Adrenal gland (tissue), 12 donors: ENCODE data around the gene PLEKHG4B. TPM values are rescaled to one million over a fixed set of nuclear protein-coding genes. Genes with fewer than 3 reads are reported as not detected.
A peak's percentile ranks its signal among the peaks of the same experiment; 100 is the strongest.

Source experiments
- DNase-seq, 7 donors: peaks; one replicate each; pipeline ENCODE4 v3.0.0-alpha.2; 2019 to 2020
- H3K27ac ChIP-seq, 5 donors: fragments of 200-600 bp; sonication (generic) in 4 of 5; 1 replicate in 3 of 5; 2 replicates in 2 of 5; pipeline versions ENCODE4 v1.5.1 to v1.8.0; 2016 to 2020; ENCODE audit warnings: mild to moderate bottlenecking in 1 of 5
- H3K27me3 ChIP-seq: fragments of 200-600 bp; 2 replicates; pipeline ENCODE4 v1.8.0; 2021
- H3K36me3 ChIP-seq, 2 donors: fragments of 200-600 bp; replicated peaks in 1 of 2; 1 replicate in 1 of 2; 2 replicates in 1 of 2; pipeline versions ENCODE4 v1.5.1 to v1.8.0; 2018 to 2022
- H3K4me1 ChIP-seq, 2 donors: fragments of 200-600 bp; replicated peaks in 1 of 2; 1 replicate in 1 of 2; 2 replicates in 1 of 2; pipeline versions ENCODE4 v1.5.1 to v1.8.0; 2018 to 2021
- H3K4me3 ChIP-seq, 4 donors: fragments of 200-600 bp; sonication (generic) in 3 of 4; one replicate each; pipeline ENCODE4 v1.5.1; 2016 to 2018
- H3K9me3 ChIP-seq, 3 donors: fragments of 200-600 bp; sonication (generic) in 1 of 3; replicated peaks in 1 of 3; 1 replicate in 2 of 3; 2 replicates in 1 of 3; pipeline versions ENCODE4 v1.5.1 to v1.8.0; 2016 to 2021
- POLR2A ChIP-seq, 2 donors: fragments of 450-650 bp; IDR thresholded peaks; one replicate each; pipeline ENCODE4 v1.6.1; 2017; ENCODE audit warnings: antibody characterized with exemption in 2 of 2, mild to moderate bottlenecking in 2 of 2, moderate library complexity in 1 of 2
- WGBS, 4 donors: extraction: QIAGEN DNeasy Blood & Tissue Kit in 2 of 4; methylation state at CpG; one replicate each; pipeline versions ENCODE4 v1.1.5 to v1.1.7; 2013 to 2017; 5-methylcytosine and 5-hydroxymethylcytosine counted together
- intact Hi-C, 2 donors: fragments of 100-400 bp; cut with DNase I; formaldehyde crosslinking; loops; one replicate each; pipeline versions ENCODE4 v1.14.1 to v1.15.0; 2022 to 2023
- polyA plus RNA-seq, 3 donors: library from polyadenylated mRNA; stranded (reverse); fragments of 200-250 nt in 2 of 3; fragments of 350-450 nt in 1 of 3; fragmentation: Illumina TruSeq in 1 of 3; extraction: RNeasy Lipid Tissue Mini Kit (QIAGEN cat#74804) in 1 of 3; gene quantifications; one replicate each; pipeline ENCODE4 v1.2.3, GENCODE V29; 2013 to 2014
- total RNA-seq, 9 donors: library from RNA; depleted of rRNA in 4 of 9; stranded (reverse); fragments of >200 nt in 4 of 9; fragments of 120-200 nt in 1 of 9; fragmentation: NEBNext Ultra II Directional in 1 of 9; extraction: Animal tissue kit (Norgen Biotek cat#: 25700) in 1 of 9; gene quantifications; one replicate each; pipeline versions ENCODE4 v1.1.0 to v1.2.4, GENCODE V29; 2013 to 2023
- TF ChIP-seq, protein P1 (sequence below), 6 experiments: fragments of 450-650 bp in 4 of 6; fragments of 200-600 bp in 2 of 6; sonication (generic) in 1 of 6; IDR thresholded peaks; 1 replicate in 5 of 6; 2 replicates in 1 of 6; pipeline versions ENCODE4 v1.5.1 to v1.8.0; 2016 to 2021; ENCODE audit warnings: antibody characterized with exemption in 6 of 6, mild to moderate bottlenecking in 2 of 6, moderate library complexity in 1 of 6
- donor health status: healthy with polysubstance abuse.
- donor health status: Bipolar disorder and iron deficiency.
- donor health status: DM: yes; HTN: yes; CAD: no.
- donor health status: DM: no; HTN: no; CAD: no.
- donor health status: DM: no; HTN: no; CAD: no.
- donor health status: DM: yes; HTN: yes; CAD: no.

PLEKHG4B gene
- total and polyA plus RNA-seq, 12 donors = 0.03 to 3.4 (median 0.12) TPM

DNA sequence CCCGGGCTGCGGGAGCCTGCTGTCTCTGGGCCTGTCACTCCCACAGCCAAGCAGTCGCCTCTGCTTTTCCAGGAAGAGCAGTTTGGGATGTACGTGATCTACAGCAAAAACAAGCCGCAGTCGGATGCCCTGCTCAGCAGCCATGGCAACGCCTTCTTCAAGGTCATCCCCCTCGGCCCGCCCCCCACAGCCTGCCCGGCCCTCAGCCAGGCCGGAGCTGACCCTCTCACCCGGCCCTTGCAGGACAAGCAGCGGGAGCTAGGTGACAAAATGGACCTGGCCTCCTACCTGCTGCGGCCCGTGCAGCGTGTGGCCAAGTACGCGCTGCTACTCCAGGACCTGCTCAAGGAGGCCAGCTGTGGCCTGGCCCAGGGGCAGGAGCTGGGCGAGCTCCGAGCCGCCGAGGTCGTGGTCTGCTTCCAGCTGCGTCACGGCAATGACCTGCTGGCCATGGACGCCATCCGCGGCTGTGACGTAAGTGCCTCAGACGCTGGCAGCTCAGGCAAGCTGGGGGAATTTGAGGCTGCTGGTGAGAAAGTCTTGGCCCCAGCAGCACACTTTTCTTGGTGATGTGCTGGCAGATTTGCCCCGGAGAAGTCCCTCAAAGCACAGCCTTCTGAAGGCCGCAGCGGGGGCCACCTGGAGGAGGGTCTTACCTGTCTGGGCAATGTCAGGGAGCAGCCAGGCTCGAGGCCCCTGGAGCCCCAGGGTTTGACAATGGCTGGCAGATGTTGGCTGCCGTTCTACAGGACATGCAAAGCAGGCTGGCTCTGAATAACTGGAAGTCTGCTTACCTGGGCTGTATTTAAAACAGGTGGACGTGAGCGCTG, 79.2 kb downstream of the PLEKHG4B start:
- H3K27ac ChIP-seq = peak overlapping the region in 1 of 5 donors; percentile 45
- H3K9me3 ChIP-seq = no peaks in the 10 kb centered on the region
- H3K4me3 ChIP-seq = no peak overlapping the region
- H3K27me3 ChIP-seq = no peaks in the 10 kb centered on the region
- intact Hi-C loops = no loop called here
- TF ChIP-seq POLR2A (IDR thresholded peaks at IDR 0.05) = no peak
- TF ChIP-seq, protein P1, sequence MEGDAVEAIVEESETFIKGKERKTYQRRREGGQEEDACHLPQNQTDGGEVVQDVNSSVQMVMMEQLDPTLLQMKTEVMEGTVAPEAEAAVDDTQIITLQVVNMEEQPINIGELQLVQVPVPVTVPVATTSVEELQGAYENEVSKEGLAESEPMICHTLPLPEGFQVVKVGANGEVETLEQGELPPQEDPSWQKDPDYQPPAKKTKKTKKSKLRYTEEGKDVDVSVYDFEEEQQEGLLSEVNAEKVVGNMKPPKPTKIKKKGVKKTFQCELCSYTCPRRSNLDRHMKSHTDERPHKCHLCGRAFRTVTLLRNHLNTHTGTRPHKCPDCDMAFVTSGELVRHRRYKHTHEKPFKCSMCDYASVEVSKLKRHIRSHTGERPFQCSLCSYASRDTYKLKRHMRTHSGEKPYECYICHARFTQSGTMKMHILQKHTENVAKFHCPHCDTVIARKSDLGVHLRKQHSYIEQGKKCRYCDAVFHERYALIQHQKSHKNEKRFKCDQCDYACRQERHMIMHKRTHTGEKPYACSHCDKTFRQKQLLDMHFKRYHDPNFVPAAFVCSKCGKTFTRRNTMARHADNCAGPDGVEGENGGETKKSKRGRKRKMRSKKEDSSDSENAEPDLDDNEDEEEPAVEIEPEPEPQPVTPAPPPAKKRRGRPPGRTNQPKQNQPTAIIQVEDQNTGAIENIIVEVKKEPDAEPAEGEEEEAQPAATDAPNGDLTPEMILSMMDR (IDR thresholded peaks at IDR 0.05) = no peak
- 39 to 56% (median 50%) methylated on average over 3 to 37 of the region's 37 CpGs for WGBS, 4 donors
- H3K4me1 ChIP-seq = no peaks in the 10 kb centered on the region
- no peaks in the 10 kb centered on the region for H3K36me3 ChIP-seq
- peak; percentile 57 to 84 (median 67) for DNase-seq

DNA sequence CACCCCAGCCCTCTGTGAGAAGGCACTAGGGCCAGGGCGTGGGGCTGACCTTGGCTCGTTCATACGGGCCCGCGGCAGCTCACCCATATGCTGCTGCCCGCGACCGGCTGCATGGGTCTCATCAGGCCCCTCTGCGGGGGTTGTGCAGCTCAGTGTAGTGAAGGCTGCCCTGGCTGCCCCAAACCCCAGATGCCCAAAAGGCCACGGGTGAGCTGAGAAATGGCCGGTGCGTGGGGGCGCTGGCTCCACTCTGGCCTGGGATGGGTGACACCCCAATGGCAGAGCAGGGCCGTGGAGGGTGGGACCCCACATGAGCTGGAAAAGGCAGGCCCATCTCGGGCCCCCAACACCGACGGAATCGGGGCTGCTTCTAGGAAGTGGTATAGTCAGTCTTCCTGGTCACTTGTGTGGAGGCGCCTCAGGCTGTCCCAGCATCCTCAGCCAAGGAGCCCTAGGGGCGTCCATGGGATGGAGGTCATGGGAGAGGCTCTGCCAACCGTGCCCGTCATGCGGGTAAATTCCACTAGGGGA, 79.9 kb downstream of the PLEKHG4B start:
- H3K27me3 ChIP-seq = no peaks in the 10 kb centered on the region
- no peaks in the 10 kb centered on the region for H3K9me3 ChIP-seq
- H3K27ac ChIP-seq = no peak overlapping the region
- WGBS, 4 donors = 81 to 91% (median 87%) methylated on average over 14 to 23 of the region's 23 CpGs
- TF ChIP-seq, protein P1 (IDR thresholded peaks at IDR 0.05) = no peak
- TF ChIP-seq POLR2A (IDR thresholded peaks at IDR 0.05) = no peak
- H3K36me3 ChIP-seq = no peaks in the 10 kb centered on the region
- H3K4me3 ChIP-seq = no peak overlapping the region
- no peaks in the 10 kb centered on the region for H3K4me1 ChIP-seq
- intact Hi-C loops = no loop called here
- peak in 4 of 7 donors; percentile 7 to 46 (median 16) for DNase-seq

DNA sequence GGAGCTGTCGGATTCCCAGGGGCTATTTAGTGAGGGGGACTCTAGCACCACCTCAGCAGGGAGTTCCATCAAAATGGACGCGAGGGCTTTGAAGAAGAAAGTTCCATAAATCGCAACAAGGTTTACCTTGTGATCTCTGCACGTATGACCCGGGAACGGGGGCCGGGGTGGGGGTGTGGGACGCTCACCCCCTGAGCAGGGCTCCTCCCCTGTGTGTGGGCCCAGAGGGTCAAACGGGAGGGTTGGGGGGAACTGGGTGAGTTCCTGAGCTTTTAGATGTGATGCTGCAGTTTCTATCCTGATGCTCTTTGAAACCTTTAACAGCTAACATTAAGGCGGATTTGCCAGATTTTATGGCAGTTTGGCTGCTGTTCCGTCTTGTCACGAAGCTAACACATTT, 80.5 kb downstream of the PLEKHG4B start:
- Histone ChIP-seq H3K4me3 (no peak overlapping the region), H3K4me1 (no peaks in the 10 kb centered on the region), H3K27me3 (no peaks in the 10 kb centered on the region), H3K9me3 (no peaks in the 10 kb centered on the region), H3K36me3 (no peaks in the 10 kb centered on the region), H3K27ac (no peak overlapping the region)
- 79 to 88% (median 85%) methylated on average over 12 to 13 of the region's 13 CpGs for WGBS, 4 donors
- intact Hi-C loops = no loop called here
- DNase-seq = peak in 3 of 7 donors; percentile 6 to 29 (median 13)
- TF ChIP-seq, protein P1 (IDR thresholded peaks at IDR 0.05) = no peak
- TF ChIP-seq POLR2A (IDR thresholded peaks at IDR 0.05) = no peak

DNA sequence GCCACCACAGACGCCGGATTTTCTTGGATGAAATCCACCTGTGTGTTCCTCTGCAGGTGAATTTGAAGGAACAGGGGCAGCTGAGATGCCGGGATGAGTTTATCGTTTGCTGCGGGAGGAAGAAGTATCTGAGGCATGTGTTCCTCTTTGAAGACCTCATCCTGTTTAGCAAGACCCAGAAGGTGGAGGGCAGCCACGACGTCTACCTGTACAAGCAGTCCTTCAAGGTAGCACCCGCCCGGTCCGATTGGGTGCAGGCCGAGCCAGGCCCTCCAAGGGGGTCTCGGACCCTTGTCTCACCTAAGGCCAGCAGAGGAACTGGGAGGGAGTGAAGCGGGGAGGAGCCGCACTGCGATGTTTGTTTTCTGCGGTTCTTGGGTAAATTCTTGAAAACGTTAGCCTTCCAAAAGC, 80.9 kb downstream of the PLEKHG4B start:
- Histone ChIP-seq H3K36me3 (no peaks in the 10 kb centered on the region), H3K4me1 (no peaks in the 10 kb centered on the region), H3K27ac (no peak overlapping the region), H3K27me3 (no peaks in the 10 kb centered on the region), H3K9me3 (no peaks in the 10 kb centered on the region), H3K4me3 (no peak overlapping the region)
- TF ChIP-seq, protein P1 (IDR thresholded peaks at IDR 0.05) = no peak
- TF ChIP-seq POLR2A (IDR thresholded peaks at IDR 0.05) = no peak
- 79 to 86% (median 82%) methylated on average over 17 of the region's 17 CpGs for whole genome bisulfite sequencing, 4 donors
- DNase-seq = peak in 3 of 7 donors; percentile 4 to 16 (median 7)
- intact Hi-C loops = no loop called here
